AG04449 (cell line): Measurements from ENCODE around the gene ZFPM1.

Source experiments
- CTCF ChIA-PET: fragments of 350-600 bp; formaldehyde crosslinking; extraction: SDS; loops from one replicate; lab custom pipeline; 2021; ENCODE audit warnings: antibody characterized with exemption; lab: Yijun Ruan, JAX
- POLR2A ChIA-PET: fragments of 400-600, 350-600 bp; formaldehyde crosslinking; extraction: SDS; loops from one replicate; lab custom pipeline; 2020; ENCODE audit warnings: antibody characterized with exemption, inconsistent platforms; lab: Yijun Ruan, JAX
- DNase-seq: peaks from one replicate; pipeline ENCODE4 v3.0.0-alpha.2; 2010; ENCODE audit warnings: low read depth, low spot score
- H3K4me3 ChIP-seq: 2 replicates; pipeline ENCODE4 v1.5.1; 2011; ENCODE audit warnings: low read depth, mild to moderate bottlenecking, control low read depth, low read length
- CTCF ChIP-seq: IDR thresholded peaks from one replicate; pipeline ENCODE4 v1.5.1; 2011; ENCODE audit warnings: mild to moderate bottlenecking, moderate library complexity, low read length, control low read depth, inconsistent platforms; ENCODE audit not compliant: insufficient read depth; ENCODE audit errors: missing control alignments

Gene ZFPM1

GRCh38 chr16:88509749-88510069 lies 56.6 kb downstream of the ZFPM1 start:
- POLR2A ChIA-PET = no interaction called here
- no peak for DNase-seq
- no peak for TF ChIP-seq CTCF
- CTCF ChIA-PET = interaction anchor here (1.7 kb wide), 1 partner anchor 16 kb away, joined by 5 read pairs; no protein-coding TSS in a partner anchor
- no peak overlapping the region for H3K4me3 ChIP-seq

GRCh38 chr16:88510091-88510994 lies 57.3 kb downstream of the ZFPM1 start:
- ChIA-PET POLR2A (no interaction called here), CTCF (interaction anchor here (1.3 to 1.7 kb wide), 2 partner anchors 14 to 16 kb away, joined by 3 to 5 read pairs; no protein-coding TSS in a partner anchor)
- no peak overlapping the region for H3K4me3 ChIP-seq
- no peak for DNase-seq
- no peak for TF ChIP-seq CTCF

GRCh38 chr16:88511060-88511459 lies 58.0 kb downstream of the ZFPM1 start:
- no peak for TF ChIP-seq CTCF
- ChIA-PET POLR2A (no interaction called here), CTCF (interaction anchor here (0.7 to 1.7 kb wide), 3 partner anchors 13 to 75 kb away, joined by 3 to 5 read pairs (median 3); no protein-coding TSS in a partner anchor)
- DNase-seq = no peak
- H3K4me3 ChIP-seq = no peak overlapping the region

- ChIA-PET POLR2A (no interaction called here), CTCF (interaction anchor here (1.2 kb wide), 1 partner anchor 15 kb away, joined by 3 read pairs; no protein-coding TSS in a partner anchor)
- TF ChIP-seq CTCF = no peak
- H3K4me3 ChIP-seq = no peak overlapping the region
- no peak for DNase-seq
These were observed 58.8 kb downstream of the ZFPM1 start for GRCh38 chr16:88511906-88512305.

GRCh38 chr16:88512728-88513696 lies 59.9 kb downstream of the ZFPM1 start:
- ChIA-PET CTCF (interaction anchor here (1.2 kb wide), 1 partner anchor 14 kb away, joined by 3 read pairs; no protein-coding TSS in a partner anchor), POLR2A (no interaction called here)
- no peak for TF ChIP-seq CTCF
- no peak overlapping the region for H3K4me3 ChIP-seq
- DNase-seq = no peak
